Thyroid gland (tissue), 4 donors: ENCODE data around the gene ARHGAP10. TPM values are rescaled to one million over a fixed set of nuclear protein-coding genes. Genes with fewer than 3 reads are reported as not detected.

Experiments
- DNase-seq, 2 donors: peaks; one replicate each; pipeline ENCODE4 v3.0.0-alpha.2; 2019
- H3K27ac ChIP-seq, 3 donors: fragments of 200-600 bp; sonication (generic); 1 replicate in 2 of 3; 2 replicates in 1 of 3; pipeline ENCODE4 v1.5.1; 2016 to 2019; ENCODE audit warnings: mild to moderate bottlenecking in 1 of 3, moderate library complexity in 1 of 3
- H3K27me3 ChIP-seq: fragments of 200-600 bp; sonication (generic); one replicate; pipeline ENCODE4 v1.5.1; 2019
- H3K36me3 ChIP-seq, 2 donors: fragments of 200-600 bp; sonication (generic); one replicate each; pipeline ENCODE4 v1.5.1; 2016 to 2019
- H3K4me1 ChIP-seq, 2 donors: fragments of 200-600 bp; sonication (generic); one replicate each; pipeline ENCODE4 v1.5.1; 2017 to 2019
- H3K4me3 ChIP-seq, 3 donors: fragments of 200-600 bp; sonication (generic); replicated peaks in 1 of 3; 1 replicate in 2 of 3; 2 replicates in 1 of 3; pipeline ENCODE4 v1.5.1; 2016; ENCODE audit warnings: mild to moderate bottlenecking in 1 of 3
- H3K9me3 ChIP-seq: fragments of 200-600 bp; sonication (generic); one replicate; pipeline ENCODE4 v1.5.1; 2017
- CTCF ChIP-seq, 6 experiments: fragments of 200-600 bp in 3 of 6; fragments of 450-650 bp in 3 of 6; sonication (generic) in 3 of 6; IDR thresholded peaks; one replicate each; pipeline ENCODE4 v1.5.1; 2016 to 2019; ENCODE audit warnings: antibody characterized with exemption in 6 of 6, mild to moderate bottlenecking in 2 of 6, inconsistent platforms in 1 of 6, moderate library complexity in 1 of 6
- POLR2A ChIP-seq, 2 donors: fragments of 450-650 bp; IDR thresholded peaks; one replicate each; pipeline ENCODE4 v1.6.1; 2017; ENCODE audit warnings: antibody characterized with exemption in 2 of 2, mild to moderate bottlenecking in 2 of 2, moderate library complexity in 1 of 2
- WGBS, 2 donors: methylation state at CpG; one replicate each; pipeline ENCODE4 v1.1.5; 2017; 5-methylcytosine and 5-hydroxymethylcytosine counted together
- intact Hi-C: fragments of 100-400 bp; cut with DNase I; formaldehyde crosslinking; loops from one replicate; pipeline ENCODE4 v1.15.1; 2023
- total RNA-seq, 4 donors: library from RNA; depleted of rRNA; stranded (reverse); fragments of >200 nt; gene quantifications; one replicate each; pipeline ENCODE4 v1.2.3, GENCODE V29; 2016

The ARHGAP10 gene
- total RNA-seq, 4 donors from 2014 or later = 39.5 to 78.4 (median 42.0) TPM

DNA sequence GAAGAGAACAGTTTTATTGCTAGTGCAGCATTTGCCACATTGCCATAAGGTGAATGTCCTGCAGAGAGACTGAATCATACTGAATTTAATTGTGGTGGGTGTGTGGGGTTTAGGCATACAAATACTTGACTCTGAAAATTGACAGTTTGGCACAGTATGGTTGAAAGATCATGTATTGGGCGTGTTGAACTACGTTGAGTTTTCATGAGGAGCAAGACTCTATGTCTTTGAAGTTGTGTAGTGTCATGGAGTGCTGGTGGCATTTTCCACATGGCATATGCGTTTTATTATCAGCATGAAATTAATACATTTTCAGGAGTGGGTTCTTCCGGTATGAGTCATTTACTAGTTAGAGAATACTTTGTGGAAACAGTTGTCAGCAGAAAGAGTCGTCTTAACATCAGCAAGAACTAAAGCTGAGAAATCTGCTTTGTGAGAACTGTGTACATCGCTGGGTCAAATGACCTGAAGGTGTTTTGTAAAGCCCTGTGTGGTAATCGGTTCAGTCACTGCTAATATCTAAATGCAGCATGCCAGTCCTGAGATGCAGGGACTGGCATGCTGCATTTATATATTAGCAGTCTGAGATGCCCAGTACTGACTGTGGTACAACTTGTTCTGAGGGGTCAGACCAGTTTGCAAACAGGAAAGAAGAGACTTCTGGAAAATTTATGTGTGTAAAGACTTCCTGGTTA is 50.3 kb downstream of the ARHGAP10 start:
- intact Hi-C loops = no loop called here
- Histone ChIP-seq H3K4me3 (no peak overlapping the region), H3K36me3 (no peaks in the 10 kb centered on the region), H3K9me3 (no peaks in the 10 kb centered on the region), H3K27ac (no peak overlapping the region), H3K27me3 (no peaks in the 10 kb centered on the region), H3K4me1 (peaks cover 18 to 23% of the 10 kb centered on the region in 2 donors)
- TF ChIP-seq CTCF (IDR thresholded peaks at IDR 0.05) (no peak), POLR2A (IDR thresholded peaks at IDR 0.05) (no peak)
- DNase-seq = no peak
- WGBS, 2 donors = 78 to 82% methylated on average over 7 of the region's 7 CpGs

DNA sequence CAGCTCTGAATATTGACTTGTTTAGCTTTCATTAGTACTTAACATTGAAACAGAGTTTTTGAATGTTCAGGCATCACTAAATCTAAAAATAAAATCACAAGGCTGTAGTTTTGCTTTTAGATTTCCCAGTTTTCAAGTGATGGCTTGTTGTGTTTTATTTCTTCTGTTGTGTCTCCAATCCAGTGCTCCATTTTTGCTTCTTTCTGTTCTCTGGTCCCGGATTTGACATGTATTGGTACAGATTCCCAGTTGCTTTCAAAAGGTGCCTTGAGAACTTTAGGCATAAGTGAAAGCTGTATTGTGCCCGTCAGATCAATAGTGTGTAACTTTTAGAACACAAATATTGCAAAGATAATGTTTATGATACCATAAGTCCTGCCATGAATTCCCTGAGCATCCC is 53.2 kb downstream of the ARHGAP10 start:
- H3K36me3 ChIP-seq = no peaks in the 10 kb centered on the region
- no peaks in the 10 kb centered on the region for H3K27me3 ChIP-seq
- TF ChIP-seq CTCF (IDR thresholded peaks at IDR 0.05) (no peak), POLR2A (IDR thresholded peaks at IDR 0.05) (no peak)
- peak overlapping the region in 1 of 3 donors; percentile 36 for H3K27ac ChIP-seq
- 87 to 95% methylated on average over 2 of the region's 2 CpGs for WGBS, 2 donors
- no peak for DNase-seq
- H3K9me3 ChIP-seq = no peaks in the 10 kb centered on the region
- intact Hi-C loops = no loop called here
- H3K4me3 ChIP-seq = no peak overlapping the region
- peaks cover 28 to 45% of the 10 kb centered on the region in 2 donors for H3K4me1 ChIP-seq

- H3K4me3 ChIP-seq = no peak overlapping the region
- peak overlapping the region in 1 of 3 donors; percentile 36 for H3K27ac ChIP-seq
- H3K27me3 ChIP-seq = no peaks in the 10 kb centered on the region
- no peak for TF ChIP-seq CTCF (IDR thresholded peaks at IDR 0.05)
- TF ChIP-seq POLR2A (IDR thresholded peaks at IDR 0.05) = no peak
- WGBS, 2 donors = 43 to 55% methylated on average over 2 of the region's 2 CpGs
- DNase-seq = peak in 1 of 2 donors; percentile 23
- intact Hi-C loops = no loop called here
- peaks cover 28 to 50% of the 10 kb centered on the region in 2 donors for H3K4me1 ChIP-seq
- H3K9me3 ChIP-seq = no peaks in the 10 kb centered on the region
- H3K36me3 ChIP-seq = no peaks in the 10 kb centered on the region
Measured at GRCh38 chr4:147786031-147786430, 54.1 kb downstream of the ARHGAP10 start.

DNA sequence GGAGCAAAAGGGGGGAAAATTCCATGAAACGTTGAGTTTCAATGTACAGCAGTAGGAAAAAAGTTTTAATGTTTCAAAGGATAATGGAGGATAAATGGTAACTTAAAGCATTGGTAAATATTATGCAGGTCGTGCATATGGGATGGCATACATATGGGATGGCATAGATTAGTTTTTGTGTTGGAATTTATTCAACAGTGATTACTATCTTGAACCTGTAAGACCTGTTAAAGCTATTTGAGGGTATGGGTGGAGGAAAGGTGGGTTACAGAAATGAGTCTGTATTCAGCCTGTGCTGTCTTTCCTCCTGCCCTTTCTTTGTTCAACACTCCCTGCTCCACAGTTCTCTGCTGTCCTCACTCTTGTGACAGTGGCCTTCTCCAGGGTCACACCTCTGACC is 54.6 kb downstream of the ARHGAP10 start:
- Histone ChIP-seq H3K9me3 (no peaks in the 10 kb centered on the region), H3K4me1 (peaks cover 28 to 50% of the 10 kb centered on the region in 2 donors), H3K27me3 (no peaks in the 10 kb centered on the region), H3K27ac (no peak overlapping the region), H3K36me3 (no peaks in the 10 kb centered on the region), H3K4me3 (no peak overlapping the region)
- TF ChIP-seq POLR2A (IDR thresholded peaks at IDR 0.05) (no peak), CTCF (IDR thresholded peaks at IDR 0.05) (no peak)
- no peak for DNase-seq
- 60 to 61% methylated on average over 2 of the region's 2 CpGs for WGBS, 2 donors
- intact Hi-C loops = no loop called here

- TF ChIP-seq CTCF (IDR thresholded peaks at IDR 0.05) (no peak), POLR2A (IDR thresholded peaks at IDR 0.05) (no peak)
- no peak overlapping the region for H3K4me3 ChIP-seq
- peaks cover 29 to 55% of the 10 kb centered on the region in 2 donors for H3K4me1 ChIP-seq
- no peak for DNase-seq
- no peaks in the 10 kb centered on the region for H3K9me3 ChIP-seq
- intact Hi-C loops = no loop called here
- H3K27me3 ChIP-seq = no peaks in the 10 kb centered on the region
- H3K27ac ChIP-seq = no peak overlapping the region
- H3K36me3 ChIP-seq = no peaks in the 10 kb centered on the region
- 85 to 91% methylated on average over 2 of the region's 2 CpGs for WGBS, 2 donors
Measured at GRCh38 chr4:147787204-147787603, 55.3 kb downstream of the ARHGAP10 start.
